Testis (tissue), 2 donors: Measurements from ENCODE around the gene CDX2.

Experiments
- POLR2A ChIP-seq: fragments of 450-650 bp; IDR thresholded peaks from one replicate; pipeline ENCODE4 v1.6.1; 2017; ENCODE audit warnings: antibody characterized with exemption, mild to moderate bottlenecking, moderate library complexity
- TF ChIP-seq, protein P1 (sequence below), 3 experiments: fragments of 450-650 bp in 2 of 3; fragments of 200-600 bp in 1 of 3; sonication (generic) in 1 of 3; IDR thresholded peaks; one replicate each; pipeline ENCODE4 v1.5.1; 2016 to 2019; ENCODE audit warnings: antibody characterized with exemption in 3 of 3, mild to moderate bottlenecking in 2 of 3, moderate library complexity in 1 of 3

DNA sequence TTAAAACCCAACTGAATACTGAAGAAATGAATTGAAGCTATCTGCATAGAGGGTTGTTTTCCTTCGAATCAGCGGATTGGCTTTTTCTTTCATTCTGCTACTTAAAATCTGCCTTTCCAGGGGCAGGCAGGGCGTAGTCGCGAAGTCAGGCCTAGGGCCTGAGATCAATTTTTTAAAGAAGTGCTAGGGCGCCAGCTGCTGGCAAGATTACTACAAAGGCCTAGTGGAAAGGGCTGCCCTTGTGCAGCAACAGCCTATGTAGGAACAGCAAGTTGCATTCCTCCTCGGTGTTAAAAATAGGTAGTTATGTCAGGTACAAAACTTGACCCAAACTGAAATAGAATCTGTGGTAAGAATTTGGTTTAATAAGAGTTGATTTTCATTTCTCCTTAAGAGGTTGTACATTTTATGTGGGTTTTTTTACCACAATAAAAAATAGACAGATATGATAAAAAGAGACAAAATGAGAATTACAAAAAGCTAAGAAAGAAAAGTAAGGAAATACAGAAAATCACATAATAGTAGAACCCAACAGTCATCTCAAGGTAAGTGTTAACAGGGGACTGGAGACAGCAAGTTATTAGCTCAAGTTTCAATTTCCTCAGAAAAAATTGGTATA lies 28.9 kb upstream of the CDX2 start:
- TF ChIP-seq, protein P1, sequence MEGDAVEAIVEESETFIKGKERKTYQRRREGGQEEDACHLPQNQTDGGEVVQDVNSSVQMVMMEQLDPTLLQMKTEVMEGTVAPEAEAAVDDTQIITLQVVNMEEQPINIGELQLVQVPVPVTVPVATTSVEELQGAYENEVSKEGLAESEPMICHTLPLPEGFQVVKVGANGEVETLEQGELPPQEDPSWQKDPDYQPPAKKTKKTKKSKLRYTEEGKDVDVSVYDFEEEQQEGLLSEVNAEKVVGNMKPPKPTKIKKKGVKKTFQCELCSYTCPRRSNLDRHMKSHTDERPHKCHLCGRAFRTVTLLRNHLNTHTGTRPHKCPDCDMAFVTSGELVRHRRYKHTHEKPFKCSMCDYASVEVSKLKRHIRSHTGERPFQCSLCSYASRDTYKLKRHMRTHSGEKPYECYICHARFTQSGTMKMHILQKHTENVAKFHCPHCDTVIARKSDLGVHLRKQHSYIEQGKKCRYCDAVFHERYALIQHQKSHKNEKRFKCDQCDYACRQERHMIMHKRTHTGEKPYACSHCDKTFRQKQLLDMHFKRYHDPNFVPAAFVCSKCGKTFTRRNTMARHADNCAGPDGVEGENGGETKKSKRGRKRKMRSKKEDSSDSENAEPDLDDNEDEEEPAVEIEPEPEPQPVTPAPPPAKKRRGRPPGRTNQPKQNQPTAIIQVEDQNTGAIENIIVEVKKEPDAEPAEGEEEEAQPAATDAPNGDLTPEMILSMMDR (IDR thresholded peaks at IDR 0.05): no peak
- no peak for TF ChIP-seq POLR2A
